HepG2 (cell line): ENCODE results near the gene PLK2. TPM values are rescaled to one million over a fixed set of nuclear protein-coding genes. Genes with fewer than 3 reads are reported as not detected.

Source experiments
- ATAC-seq: fragments of 200-7000 bp; cut with Tn5 transposase; 3 replicates; pipeline ENCODE4 v1.9.1; 2020; ENCODE audit warnings: mild to moderate bottlenecking, moderate library complexity
- BruUV-seq: library from RNA; stranded (reverse); fragments of 400-500 nt; replicated peaks from 2 replicates; lab custom pipeline; 2021; lab: Mats Ljungman, UMichigan
- CTCF ChIA-PET: fragments of 300-600 bp; formaldehyde crosslinking; extraction: SDS; loops from one replicate; lab custom pipeline; 2021; ENCODE audit warnings: low total read pairs, inconsistent platforms, low intra/inter-chr PET ratio; lab: Yijun Ruan, JAX
- POLR2A ChIA-PET: fragments of 350-600 bp; sonication (Branson Sonifier 250); formaldehyde crosslinking; loops from one replicate; lab custom pipeline; 2020; ENCODE audit warnings: antibody characterized with exemption, inconsistent platforms; lab: Yijun Ruan, JAX
- DNase-seq: peaks from one replicate; pipeline ENCODE4 v3.0.0-alpha.2; 2015; ENCODE audit warnings: low spot score
- FAIRE-seq: peaks from 3 replicates; lab custom pipeline; 2011; peaks lifted over from hg19 to GRCh38; lab: Jason Lieb, UNC
- H2AFZ ChIP-seq: one replicate; pipeline ENCODE4 v1.6.1; 2011; ENCODE audit warnings: low read length, inconsistent platforms
- H3K27ac ChIP-seq: fragments of 300-600 bp; 3 replicates; pipeline ENCODE4 v1.8.0; 2011; ENCODE audit warnings: mixed run types, mild to moderate bottlenecking, mixed read lengths, low read length, inconsistent platforms; ENCODE audit not compliant: insufficient read depth; ENCODE audit errors: extremely low read length
- H3K27me3 ChIP-seq, 2 experiments: fragments of 200-600 bp in 1 of 2; 2 replicates in 1 of 2; 3 replicates in 1 of 2; pipeline versions ENCODE4 v1.6.0 to v1.8.0; 2011; ENCODE audit warnings: low read length in 2 of 2, mild to moderate bottlenecking in 2 of 2, moderate library complexity in 2 of 2, inconsistent platforms in 1 of 2; ENCODE audit not compliant: insufficient read depth in 2 of 2, control insufficient read depth in 1 of 2
- H3K36me3 ChIP-seq, 2 experiments: fragments of 200-600 bp in 1 of 2; replicated peaks in 1 of 2; 2 replicates in 1 of 2; 3 replicates in 1 of 2; pipeline versions ENCODE4 v1.5.1 to v1.8.0; 2011; ENCODE audit warnings: low read length in 2 of 2, inconsistent platforms in 1 of 2; ENCODE audit not compliant: insufficient read depth in 2 of 2, control insufficient read depth in 1 of 2
- H3K4me1 ChIP-seq: 2 replicates; pipeline ENCODE4 v1.5.1; 2012; ENCODE audit warnings: low read length, inconsistent platforms; ENCODE audit not compliant: insufficient read depth
- H3K4me2 ChIP-seq: 2 replicates; pipeline ENCODE4 v1.6.0; 2011; ENCODE audit warnings: low read depth, low read length, inconsistent platforms
- H3K4me3 ChIP-seq, 3 experiments: fragments of 200-600 bp in 1 of 3; sonication (generic), shearing (Covaris generic) in 1 of 3; replicated peaks in 1 of 3; 2 replicates each; pipeline ENCODE4 v1.5.1; 2011 to 2016; ENCODE audit warnings: low read length in 3 of 3, inconsistent platforms in 2 of 3, low read depth in 2 of 3, mild to moderate bottlenecking in 2 of 3, control low read depth in 1 of 3, mixed read lengths in 1 of 3; ENCODE audit not compliant: insufficient read depth in 1 of 3
- H3K79me2 ChIP-seq: one replicate; pipeline ENCODE4 v1.6.1; 2011; ENCODE audit warnings: low read length, inconsistent platforms; ENCODE audit not compliant: insufficient read depth
- H3K9ac ChIP-seq: 2 replicates; pipeline ENCODE4 v1.6.0; 2011; ENCODE audit warnings: mild to moderate bottlenecking, low read depth, low read length, inconsistent platforms; ENCODE audit not compliant: insufficient read depth
- H3K9me3 ChIP-seq: 2 replicates; pipeline ENCODE4 v1.5.1; 2012; ENCODE audit warnings: mild to moderate bottlenecking, low read length
- H4K20me1 ChIP-seq: 2 replicates; pipeline ENCODE4 v1.6.0; 2011; ENCODE audit warnings: inconsistent platforms, mild to moderate bottlenecking, low read length, moderate library complexity; ENCODE audit not compliant: insufficient read depth
- CHD2 ChIP-seq: IDR thresholded peaks from 2 replicates; pipeline ENCODE4 v1.6.1; 2011; ENCODE audit warnings: low read depth, low read length, improper control_type of control experiment
- SRSF1 ChIP-seq: fragments of 200-400 bp; formaldehyde crosslinking; optimal IDR thresholded peaks from 2 replicates; pipeline ENCODE3; 2017; ENCODE audit warnings: mild to moderate bottlenecking, low read depth, low read length, moderate library complexity
- ZNF460 ChIP-seq: sonication (generic); formaldehyde crosslinking; IDR thresholded peaks from 2 replicates; pipeline ENCODE4 v1.5.1; 2020; ENCODE audit warnings: missing genetic modification reagents, mild to moderate bottlenecking, borderline replicate concordance
- ZNF570 ChIP-seq: sonication (generic); formaldehyde crosslinking; IDR thresholded peaks from 2 replicates; pipeline ENCODE4 v1.4.0; 2020; ENCODE audit warnings: mild to moderate bottlenecking, missing genetic modification reagents, borderline replicate concordance
- WGBS: methylation state at CpG from one replicate; pipeline ENCODE4 v1.1.6; 2017; ENCODE audit warnings: low lambda C conversion rate; 5-methylcytosine and 5-hydroxymethylcytosine counted together
- in situ Hi-C: cut with HindIII; loops from 2 replicates; pipeline ENCODE4 v1.10.0; 2017; ENCODE audit warnings: low pct_unique_long_range_greater_than_20kb; ENCODE audit not compliant: extremely low pct_ligation_motif_present
- intact Hi-C: fragments of 100-400 bp; cut with micrococcal nuclease; formaldehyde crosslinking; loops from one replicate; pipeline ENCODE4 v1.10.0; 2022; ENCODE audit not compliant: unreplicated experiment
- polyA plus RNA-seq, 8 experiments: library from polyadenylated mRNA; depleted of rRNA in 3 of 8; stranded (reverse) in 7 of 8; unstranded in 1 of 8; fragments of >200 nt; fragmentation: Illumina TruSeq in 4 of 8; extraction: Trizol in 4 of 8; gene quantifications; 2 replicates each; pipeline versions ENCODE4 v1.2.1 to v1.2.3, GENCODE V29; 2011 to 2016; ENCODE audit warnings: low read depth in 4 of 8, missing spikeins in 1 of 8, mixed read lengths in 1 of 8; ENCODE audit not compliant: insufficient read depth in 1 of 8
- total RNA-seq, 5 experiments: library from RNA; depleted of rRNA; stranded (reverse); fragments of >200 nt; fragmentation: Illumina TruSeq; extraction: Trizol; gene quantifications; 2 replicates each; pipeline ENCODE4 v1.2.3, GENCODE V29; 2016; ENCODE audit warnings: low read depth in 1 of 5
- TF ChIP-seq, protein P1 (sequence below): sonication (generic); formaldehyde crosslinking; IDR thresholded peaks from 2 replicates; pipeline ENCODE4 v1.5.0; 2020; ENCODE audit warnings: mild to moderate bottlenecking, missing genetic modification reagents, borderline replicate concordance
- TF ChIP-seq, protein P2 (sequence below): sonication (generic); formaldehyde crosslinking; IDR thresholded peaks from 2 replicates; pipeline ENCODE4 v1.4.0; 2020; ENCODE audit warnings: missing genetic modification reagents

Gene PLK2
- total and polyA plus RNA-seq, 2 of the 13 experiments (the other 11 are each of a cell fraction or from before 2014, with no cell fraction given), result 9.6 to 29.6 TPM

DNA sequence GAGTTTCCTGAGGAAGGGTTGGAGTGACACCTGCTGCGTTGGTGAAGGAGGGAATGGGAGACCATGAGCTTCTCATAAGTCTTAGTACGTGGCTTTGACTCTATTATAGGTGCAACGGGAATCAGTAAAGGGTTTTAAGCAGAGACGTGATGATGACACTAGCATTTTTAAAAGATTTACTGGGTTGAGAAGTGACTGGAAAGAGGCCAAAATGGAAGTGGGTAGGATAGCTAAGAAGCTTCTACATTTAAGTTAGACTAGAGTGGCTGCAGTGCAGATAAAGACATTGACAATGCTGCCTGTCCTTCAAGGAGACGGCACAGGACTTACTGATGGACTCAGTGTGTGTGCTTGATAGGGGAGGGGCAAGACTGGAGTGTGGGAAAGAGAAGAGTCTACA, 37.5 kb upstream of the PLK2 start (continued):
- TF ChIP-seq, protein P1, sequence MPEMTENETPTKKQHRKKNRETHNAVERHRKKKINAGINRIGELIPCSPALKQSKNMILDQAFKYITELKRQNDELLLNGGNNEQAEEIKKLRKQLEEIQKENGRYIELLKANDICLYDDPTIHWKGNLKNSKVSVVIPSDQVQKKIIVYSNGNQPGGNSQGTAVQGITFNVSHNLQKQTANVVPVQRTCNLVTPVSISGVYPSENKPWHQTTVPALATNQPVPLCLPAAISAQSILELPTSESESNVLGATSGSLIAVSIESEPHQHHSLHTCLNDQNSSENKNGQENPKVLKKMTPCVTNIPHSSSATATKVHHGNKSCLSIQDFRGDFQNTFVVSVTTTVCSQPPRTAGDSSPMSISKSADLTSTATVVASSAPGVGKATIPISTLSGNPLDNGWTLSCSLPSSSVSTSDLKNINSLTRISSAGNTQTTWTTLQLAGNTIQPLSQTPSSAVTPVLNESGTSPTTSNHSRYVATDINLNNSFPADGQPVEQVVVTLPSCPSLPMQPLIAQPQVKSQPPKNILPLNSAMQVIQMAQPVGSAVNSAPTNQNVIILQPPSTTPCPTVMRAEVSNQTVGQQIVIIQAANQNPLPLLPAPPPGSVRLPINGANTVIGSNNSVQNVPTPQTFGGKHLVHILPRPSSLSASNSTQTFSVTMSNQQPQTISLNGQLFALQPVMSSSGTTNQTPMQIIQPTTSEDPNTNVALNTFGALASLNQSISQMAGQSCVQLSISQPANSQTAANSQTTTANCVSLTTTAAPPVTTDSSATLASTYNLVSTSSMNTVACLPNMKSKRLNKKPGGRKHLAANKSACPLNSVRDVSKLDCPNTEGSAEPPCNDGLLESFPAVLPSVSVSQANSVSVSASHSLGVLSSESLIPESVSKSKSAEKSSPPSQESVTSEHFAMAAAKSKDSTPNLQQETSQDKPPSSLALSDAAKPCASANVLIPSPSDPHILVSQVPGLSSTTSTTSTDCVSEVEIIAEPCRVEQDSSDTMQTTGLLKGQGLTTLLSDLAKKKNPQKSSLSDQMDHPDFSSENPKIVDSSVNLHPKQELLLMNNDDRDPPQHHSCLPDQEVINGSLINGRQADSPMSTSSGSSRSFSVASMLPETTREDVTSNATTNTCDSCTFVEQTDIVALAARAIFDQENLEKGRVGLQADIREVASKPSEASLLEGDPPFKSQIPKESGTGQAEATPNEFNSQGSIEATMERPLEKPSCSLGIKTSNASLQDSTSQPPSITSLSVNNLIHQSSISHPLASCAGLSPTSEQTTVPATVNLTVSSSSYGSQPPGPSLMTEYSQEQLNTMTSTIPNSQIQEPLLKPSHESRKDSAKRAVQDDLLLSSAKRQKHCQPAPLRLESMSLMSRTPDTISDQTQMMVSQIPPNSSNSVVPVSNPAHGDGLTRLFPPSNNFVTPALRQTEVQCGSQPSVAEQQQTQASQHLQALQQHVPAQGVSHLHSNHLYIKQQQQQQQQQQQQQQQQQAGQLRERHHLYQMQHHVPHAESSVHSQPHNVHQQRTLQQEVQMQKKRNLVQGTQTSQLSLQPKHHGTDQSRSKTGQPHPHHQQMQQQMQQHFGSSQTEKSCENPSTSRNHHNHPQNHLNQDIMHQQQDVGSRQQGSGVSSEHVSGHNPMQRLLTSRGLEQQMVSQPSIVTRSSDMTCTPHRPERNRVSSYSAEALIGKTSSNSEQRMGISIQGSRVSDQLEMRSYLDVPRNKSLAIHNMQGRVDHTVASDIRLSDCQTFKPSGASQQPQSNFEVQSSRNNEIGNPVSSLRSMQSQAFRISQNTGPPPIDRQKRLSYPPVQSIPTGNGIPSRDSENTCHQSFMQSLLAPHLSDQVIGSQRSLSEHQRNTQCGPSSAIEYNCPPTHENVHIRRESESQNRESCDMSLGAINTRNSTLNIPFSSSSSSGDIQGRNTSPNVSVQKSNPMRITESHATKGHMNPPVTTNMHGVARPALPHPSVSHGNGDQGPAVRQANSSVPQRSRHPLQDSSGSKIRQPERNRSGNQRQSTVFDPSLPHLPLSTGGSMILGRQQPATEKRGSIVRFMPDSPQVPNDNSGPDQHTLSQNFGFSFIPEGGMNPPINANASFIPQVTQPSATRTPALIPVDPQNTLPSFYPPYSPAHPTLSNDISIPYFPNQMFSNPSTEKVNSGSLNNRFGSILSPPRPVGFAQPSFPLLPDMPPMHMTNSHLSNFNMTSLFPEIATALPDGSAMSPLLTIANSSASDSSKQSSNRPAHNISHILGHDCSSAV (CRISPR knock-in tag), result no peak
- TF ChIP-seq CHD2 (no peak), ZNF570 (CRISPR knock-in tag) (no peak)

DNA sequence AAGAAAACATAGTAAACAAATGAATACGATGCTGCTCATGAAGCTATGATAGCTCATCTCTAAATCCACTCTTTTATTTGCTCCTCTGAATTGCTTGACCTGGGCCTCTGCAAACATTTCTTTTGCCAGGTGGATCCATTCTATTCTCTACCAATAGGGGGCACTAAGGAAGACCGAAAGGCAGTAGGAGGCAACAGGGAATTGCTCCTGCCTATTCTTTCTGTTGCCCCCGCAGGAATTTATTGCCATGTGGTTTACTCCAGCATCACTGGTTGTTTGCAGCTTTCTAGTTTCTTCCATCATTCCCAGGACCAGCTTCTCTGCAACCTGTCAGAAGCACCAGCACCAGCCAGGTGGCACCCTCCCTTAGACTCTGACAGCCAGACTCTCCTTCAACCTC, 36.6 kb upstream of the PLK2 start:
- no peaks in the 10 kb centered on the region for H4K20me1 ChIP-seq
- H3K9me3 ChIP-seq, result no peaks in the 10 kb centered on the region
- FAIRE-seq (no peak), DNase-seq (no peak), ATAC-seq (no peak)
- in situ Hi-C loops (no loop called here), intact Hi-C loops (no loop called here)
- H3K36me3 ChIP-seq, result no peaks in the 10 kb centered on the region
- ChIA-PET CTCF (no interaction called here), POLR2A (no interaction called here)
- H3K4me1 ChIP-seq, result no peaks in the 10 kb centered on the region
- H3K27ac ChIP-seq, result no peak overlapping the region
- H3K4me3 ChIP-seq, result no peak overlapping the region
- H3K4me2 ChIP-seq, result no peak overlapping the region
- H3K9ac ChIP-seq, result no peak overlapping the region
- H3K79me2 ChIP-seq, result no peaks in the 10 kb centered on the region
- H3K27me3 ChIP-seq, result no peaks in the 10 kb centered on the region
- BruUV-seq, result no TSS peak
- H2AFZ ChIP-seq, result no peak overlapping the region
- TF ChIP-seq ZNF460 (CRISPR knock-in tag) (no peak), SRSF1 (no peak)
- TF ChIP-seq, protein P2, sequence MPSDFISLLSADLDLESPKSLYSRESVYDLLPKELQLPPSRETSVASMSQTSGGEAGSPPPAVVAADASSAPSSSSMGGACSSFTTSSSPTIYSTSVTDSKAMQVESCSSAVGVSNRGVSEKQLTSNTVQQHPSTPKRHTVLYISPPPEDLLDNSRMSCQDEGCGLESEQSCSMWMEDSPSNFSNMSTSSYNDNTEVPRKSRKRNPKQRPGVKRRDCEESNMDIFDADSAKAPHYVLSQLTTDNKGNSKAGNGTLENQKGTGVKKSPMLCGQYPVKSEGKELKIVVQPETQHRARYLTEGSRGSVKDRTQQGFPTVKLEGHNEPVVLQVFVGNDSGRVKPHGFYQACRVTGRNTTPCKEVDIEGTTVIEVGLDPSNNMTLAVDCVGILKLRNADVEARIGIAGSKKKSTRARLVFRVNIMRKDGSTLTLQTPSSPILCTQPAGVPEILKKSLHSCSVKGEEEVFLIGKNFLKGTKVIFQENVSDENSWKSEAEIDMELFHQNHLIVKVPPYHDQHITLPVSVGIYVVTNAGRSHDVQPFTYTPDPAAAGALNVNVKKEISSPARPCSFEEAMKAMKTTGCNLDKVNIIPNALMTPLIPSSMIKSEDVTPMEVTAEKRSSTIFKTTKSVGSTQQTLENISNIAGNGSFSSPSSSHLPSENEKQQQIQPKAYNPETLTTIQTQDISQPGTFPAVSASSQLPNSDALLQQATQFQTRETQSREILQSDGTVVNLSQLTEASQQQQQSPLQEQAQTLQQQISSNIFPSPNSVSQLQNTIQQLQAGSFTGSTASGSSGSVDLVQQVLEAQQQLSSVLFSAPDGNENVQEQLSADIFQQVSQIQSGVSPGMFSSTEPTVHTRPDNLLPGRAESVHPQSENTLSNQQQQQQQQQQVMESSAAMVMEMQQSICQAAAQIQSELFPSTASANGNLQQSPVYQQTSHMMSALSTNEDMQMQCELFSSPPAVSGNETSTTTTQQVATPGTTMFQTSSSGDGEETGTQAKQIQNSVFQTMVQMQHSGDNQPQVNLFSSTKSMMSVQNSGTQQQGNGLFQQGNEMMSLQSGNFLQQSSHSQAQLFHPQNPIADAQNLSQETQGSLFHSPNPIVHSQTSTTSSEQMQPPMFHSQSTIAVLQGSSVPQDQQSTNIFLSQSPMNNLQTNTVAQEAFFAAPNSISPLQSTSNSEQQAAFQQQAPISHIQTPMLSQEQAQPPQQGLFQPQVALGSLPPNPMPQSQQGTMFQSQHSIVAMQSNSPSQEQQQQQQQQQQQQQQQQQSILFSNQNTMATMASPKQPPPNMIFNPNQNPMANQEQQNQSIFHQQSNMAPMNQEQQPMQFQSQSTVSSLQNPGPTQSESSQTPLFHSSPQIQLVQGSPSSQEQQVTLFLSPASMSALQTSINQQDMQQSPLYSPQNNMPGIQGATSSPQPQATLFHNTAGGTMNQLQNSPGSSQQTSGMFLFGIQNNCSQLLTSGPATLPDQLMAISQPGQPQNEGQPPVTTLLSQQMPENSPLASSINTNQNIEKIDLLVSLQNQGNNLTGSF (CRISPR knock-in tag), result no peak
- 6% methylated on average over 3 of the region's 3 CpGs for WGBS
